Muscle layer of colon (tissue), 2 donors: Measurements from ENCODE around the gene IL17F.

Source experiments
- H3K27ac ChIP-seq: one replicate; pipeline ENCODE4 v1.7.0; 2013; ENCODE audit warnings: low read depth, mild to moderate bottlenecking, low read length, moderate library complexity
- H3K27me3 ChIP-seq, 2 donors: one replicate each; pipeline ENCODE4 v1.7.0; 2013; ENCODE audit warnings: low read length in 2 of 2, mild to moderate bottlenecking in 2 of 2; ENCODE audit not compliant: insufficient read depth in 2 of 2, control insufficient read depth in 1 of 2
- H3K36me3 ChIP-seq: one replicate; pipeline ENCODE4 v1.7.0; 2013; ENCODE audit warnings: mild to moderate bottlenecking, low read length; ENCODE audit not compliant: insufficient read depth
- H3K4me1 ChIP-seq: one replicate; pipeline ENCODE4 v1.7.0; 2013; ENCODE audit warnings: mild to moderate bottlenecking, low read length; ENCODE audit not compliant: insufficient read depth
- H3K4me3 ChIP-seq, 2 donors: one replicate each; pipeline ENCODE4 v1.7.0; 2013; ENCODE audit warnings: low read length in 2 of 2, low read depth in 1 of 2, mild to moderate bottlenecking in 1 of 2, moderate library complexity in 1 of 2
- H3K9ac ChIP-seq: one replicate; pipeline ENCODE4 v1.7.0; 2013; ENCODE audit warnings: low read length
- H3K9me3 ChIP-seq: one replicate; pipeline ENCODE4 v1.7.0; 2013; ENCODE audit warnings: mild to moderate bottlenecking, low read length
- donor health status: abdominal sarcoma.
- donor health status: Adenocarcinoma of cecum.

Gene IL17F

GRCh38 chr6:52263709-52264540 lies 19.6 kb upstream of the IL17F start:
- H3K9ac ChIP-seq: no peak overlapping the region
- H3K27ac ChIP-seq: no peak overlapping the region
- no peaks in the 10 kb centered on the region for H3K9me3 ChIP-seq
- no peaks in the 10 kb centered on the region for H3K4me1 ChIP-seq
- no peak overlapping the region for H3K4me3 ChIP-seq
- H3K27me3 ChIP-seq: no peaks in the 10 kb centered on the region
- peaks cover 27% of the 10 kb centered on the region for H3K36me3 ChIP-seq

GRCh38 chr6:52262620-52263344 lies 18.5 kb upstream of the IL17F start:
- H3K4me1 ChIP-seq: no peaks in the 10 kb centered on the region
- H3K27me3 ChIP-seq: no peaks in the 10 kb centered on the region
- H3K36me3 ChIP-seq: peaks cover 16% of the 10 kb centered on the region
- H3K9ac ChIP-seq: no peak overlapping the region
- H3K4me3 ChIP-seq: no peak overlapping the region
- H3K9me3 ChIP-seq: no peaks in the 10 kb centered on the region
- H3K27ac ChIP-seq: no peak overlapping the region

GRCh38 chr6:52261229-52261628 lies 16.9 kb upstream of the IL17F start:
- Histone ChIP-seq H3K4me3 (no peak overlapping the region), H3K4me1 (no peaks in the 10 kb centered on the region), H3K27ac (no peak overlapping the region), H3K27me3 (no peaks in the 10 kb centered on the region), H3K36me3 (peaks cover 9% of the 10 kb centered on the region), H3K9me3 (no peaks in the 10 kb centered on the region), H3K9ac (no peak overlapping the region)

GRCh38 chr6:52260634-52261033 lies 16.3 kb upstream of the IL17F start:
- Histone ChIP-seq H3K27ac (no peak overlapping the region), H3K27me3 (no peaks in the 10 kb centered on the region), H3K9me3 (no peaks in the 10 kb centered on the region), H3K9ac (no peak overlapping the region), H3K4me1 (no peaks in the 10 kb centered on the region), H3K4me3 (no peak overlapping the region), H3K36me3 (peaks cover 6% of the 10 kb centered on the region)

GRCh38 chr6:52255434-52255833 lies 11.1 kb upstream of the IL17F start:
- no peaks in the 10 kb centered on the region for H3K27me3 ChIP-seq

GRCh38 chr6:52254731-52255378 lies 10.6 kb upstream of the IL17F start:
- no peak overlapping the region for H3K4me3 ChIP-seq
- no peaks in the 10 kb centered on the region for H3K9me3 ChIP-seq
- H3K9ac ChIP-seq: no peak overlapping the region
- no peaks in the 10 kb centered on the region for H3K27me3 ChIP-seq
- H3K36me3 ChIP-seq: no peaks in the 10 kb centered on the region
- no peak overlapping the region for H3K27ac ChIP-seq
- no peaks in the 10 kb centered on the region for H3K4me1 ChIP-seq

More at GRCh38 chr6:52255434-52255833, 11.1 kb upstream of the IL17F start:
- no peaks in the 10 kb centered on the region for H3K9me3 ChIP-seq
- H3K27ac ChIP-seq: no peak overlapping the region
- no peaks in the 10 kb centered on the region for H3K4me1 ChIP-seq
- no peak overlapping the region for H3K4me3 ChIP-seq
- no peaks in the 10 kb centered on the region for H3K36me3 ChIP-seq
- no peak overlapping the region for H3K9ac ChIP-seq

- Histone ChIP-seq H3K36me3 (no peaks in the 10 kb centered on the region), H3K4me3 (no peak overlapping the region), H3K27ac (no peak overlapping the region), H3K9me3 (no peaks in the 10 kb centered on the region), H3K27me3 (no peaks in the 10 kb centered on the region), H3K4me1 (no peaks in the 10 kb centered on the region), H3K9ac (no peak overlapping the region)
These were observed 9.2 kb upstream of the IL17F start for GRCh38 chr6:52253494-52253893.

- no peak overlapping the region for H3K4me3 ChIP-seq
- H3K27ac ChIP-seq: no peak overlapping the region
- H3K4me1 ChIP-seq: no peaks in the 10 kb centered on the region
- H3K36me3 ChIP-seq: no peaks in the 10 kb centered on the region
- H3K9me3 ChIP-seq: no peaks in the 10 kb centered on the region
- H3K27me3 ChIP-seq: no peaks in the 10 kb centered on the region
- no peak overlapping the region for H3K9ac ChIP-seq
These were observed 6.8 kb upstream of the IL17F start for GRCh38 chr6:52251113-52251512.

- H3K36me3 ChIP-seq: no peaks in the 10 kb centered on the region
- no peaks in the 10 kb centered on the region for H3K27me3 ChIP-seq
- no peaks in the 10 kb centered on the region for H3K9me3 ChIP-seq
- H3K9ac ChIP-seq: no peak overlapping the region
- no peaks in the 10 kb centered on the region for H3K4me1 ChIP-seq
- H3K4me3 ChIP-seq: no peak overlapping the region
- no peak overlapping the region for H3K27ac ChIP-seq
These were observed 4.8 kb upstream of the IL17F start for GRCh38 chr6:52249078-52249477.

- Histone ChIP-seq H3K27me3 (no peaks in the 10 kb centered on the region), H3K4me3 (no peak overlapping the region), H3K9me3 (no peaks in the 10 kb centered on the region), H3K36me3 (no peaks in the 10 kb centered on the region), H3K27ac (no peak overlapping the region), H3K9ac (no peak overlapping the region), H3K4me1 (no peaks in the 10 kb centered on the region)
These were observed 1.1 kb upstream of the IL17F start for GRCh38 chr6:52245425-52245824.

GRCh38 chr6:52243282-52243893 lies 912 bp downstream of the IL17F start:
- Histone ChIP-seq H3K9ac (no peak overlapping the region), H3K9me3 (no peaks in the 10 kb centered on the region), H3K27ac (no peak overlapping the region), H3K4me3 (no peak overlapping the region), H3K27me3 (no peaks in the 10 kb centered on the region), H3K36me3 (no peaks in the 10 kb centered on the region), H3K4me1 (no peaks in the 10 kb centered on the region)
